ENCODE data around the gene GPC5. TPM values are rescaled to one million over a fixed set of nuclear protein-coding genes. Genes with fewer than 3 reads are reported as not detected.

GPC5 gene
- total RNA-seq, 1 experiment from 2014 or later, result not detected

DNA sequence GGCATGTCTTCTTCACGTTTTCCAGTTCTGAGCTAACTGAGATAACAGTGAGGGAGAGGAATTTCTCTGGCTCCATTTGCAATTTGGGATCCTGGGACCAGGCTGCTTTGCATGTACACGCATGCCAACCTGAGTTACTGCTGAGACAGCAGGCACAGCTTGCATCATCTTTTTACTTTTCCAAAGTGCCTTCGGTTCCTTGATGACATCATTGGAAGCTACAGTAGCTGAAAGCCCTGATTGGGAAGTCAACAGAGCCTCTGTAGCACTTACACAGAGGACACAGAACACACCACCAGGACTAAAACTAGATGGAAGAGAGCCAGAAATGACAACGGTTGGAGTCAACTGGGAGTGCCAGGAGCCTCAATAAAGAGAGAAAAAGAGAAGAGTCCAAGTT lies 1429.1 kb downstream of the GPC5 start:
- Mint-ChIP-seq H3K36me3 (ENCODE audit: insufficient read depth, unreplicated experiment) (no peaks in the 10 kb centered on the region), H3K27me3 (ENCODE audit: unreplicated experiment) (no peaks in the 10 kb centered on the region), H3K27ac (ENCODE audit: unreplicated experiment) (no peak overlapping the region), H3K9me3 (ENCODE audit: low read depth, unreplicated experiment) (peaks cover 3% of the 10 kb centered on the region), H3K4me3 (ENCODE audit: low read depth, unreplicated experiment) (no peak overlapping the region), H3K4me1 (ENCODE audit: low read depth, unreplicated experiment) (no peaks in the 10 kb centered on the region)
- CTCF ChIA-PET, result no interaction called here
- DNase-seq, result no peak
- intact Hi-C loops (cut with micrococcal nuclease; ENCODE audit: unreplicated experiment), result no loop called here
- TF ChIP-seq, protein P1, sequence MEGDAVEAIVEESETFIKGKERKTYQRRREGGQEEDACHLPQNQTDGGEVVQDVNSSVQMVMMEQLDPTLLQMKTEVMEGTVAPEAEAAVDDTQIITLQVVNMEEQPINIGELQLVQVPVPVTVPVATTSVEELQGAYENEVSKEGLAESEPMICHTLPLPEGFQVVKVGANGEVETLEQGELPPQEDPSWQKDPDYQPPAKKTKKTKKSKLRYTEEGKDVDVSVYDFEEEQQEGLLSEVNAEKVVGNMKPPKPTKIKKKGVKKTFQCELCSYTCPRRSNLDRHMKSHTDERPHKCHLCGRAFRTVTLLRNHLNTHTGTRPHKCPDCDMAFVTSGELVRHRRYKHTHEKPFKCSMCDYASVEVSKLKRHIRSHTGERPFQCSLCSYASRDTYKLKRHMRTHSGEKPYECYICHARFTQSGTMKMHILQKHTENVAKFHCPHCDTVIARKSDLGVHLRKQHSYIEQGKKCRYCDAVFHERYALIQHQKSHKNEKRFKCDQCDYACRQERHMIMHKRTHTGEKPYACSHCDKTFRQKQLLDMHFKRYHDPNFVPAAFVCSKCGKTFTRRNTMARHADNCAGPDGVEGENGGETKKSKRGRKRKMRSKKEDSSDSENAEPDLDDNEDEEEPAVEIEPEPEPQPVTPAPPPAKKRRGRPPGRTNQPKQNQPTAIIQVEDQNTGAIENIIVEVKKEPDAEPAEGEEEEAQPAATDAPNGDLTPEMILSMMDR (IDR thresholded peaks at IDR 0.05; ENCODE audit: unreplicated experiment), result no peak
- BruUV-seq (replicated peaks), result no TSS peak

DNA sequence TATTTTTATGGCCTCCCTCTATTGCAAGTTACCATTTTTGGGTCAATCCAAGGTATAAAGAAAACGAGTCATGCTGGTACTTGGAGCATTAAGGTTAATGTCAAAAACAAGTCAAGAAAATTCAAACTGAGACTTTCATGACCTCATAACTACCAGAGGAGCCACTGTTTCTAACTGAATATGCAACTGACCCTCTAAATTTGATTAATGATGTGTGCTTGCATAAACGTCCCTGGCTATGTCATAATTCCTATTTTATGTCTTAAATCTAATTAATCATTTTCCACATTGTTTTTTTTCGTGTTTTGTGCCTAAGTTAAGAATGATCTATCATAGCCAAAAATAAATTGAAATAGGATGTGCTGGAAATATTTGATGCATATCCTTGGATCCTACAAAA lies 1431.5 kb downstream of the GPC5 start:
- TF ChIP-seq, protein P1 (IDR thresholded peaks at IDR 0.05; ENCODE audit: unreplicated experiment), result no peak
- CTCF ChIA-PET, result no interaction called here
- no peak for DNase-seq
- H3K4me3 Mint-ChIP-seq (ENCODE audit: low read depth, unreplicated experiment), result no peak overlapping the region
- H3K9me3 Mint-ChIP-seq (ENCODE audit: low read depth, unreplicated experiment), result peaks cover 5% of the 10 kb centered on the region
- H3K4me1 Mint-ChIP-seq (ENCODE audit: low read depth, unreplicated experiment), result no peaks in the 10 kb centered on the region
- intact Hi-C loops (cut with micrococcal nuclease; ENCODE audit: unreplicated experiment), result no loop called here
- H3K36me3 Mint-ChIP-seq (ENCODE audit: insufficient read depth, unreplicated experiment), result no peaks in the 10 kb centered on the region
- no TSS peak for BruUV-seq (replicated peaks)
- H3K27me3 Mint-ChIP-seq (ENCODE audit: unreplicated experiment), result no peaks in the 10 kb centered on the region
- no peak overlapping the region for H3K27ac Mint-ChIP-seq (ENCODE audit: unreplicated experiment)

DNA sequence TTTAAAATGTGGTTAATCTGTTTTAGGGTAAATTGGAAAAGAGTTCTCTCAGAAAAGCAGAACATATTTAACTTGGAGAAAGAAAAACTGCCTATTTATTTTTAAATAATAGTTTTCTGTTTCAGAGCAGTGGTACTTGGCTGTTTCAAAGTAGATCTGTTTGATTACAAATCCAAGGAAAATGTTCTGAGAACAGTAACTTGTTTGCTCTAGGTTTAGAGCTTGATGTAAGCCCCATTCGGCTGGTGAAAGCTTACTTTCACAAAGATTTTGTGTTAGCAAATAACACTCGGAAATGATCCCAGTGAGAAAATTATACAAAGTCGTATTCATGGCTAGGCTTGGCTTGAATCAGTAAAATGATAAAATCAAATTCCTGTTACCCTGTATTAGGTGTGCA lies 1432.4 kb downstream of the GPC5 start:
- H3K4me1 Mint-ChIP-seq (ENCODE audit: low read depth, unreplicated experiment), result no peaks in the 10 kb centered on the region
- intact Hi-C loops (cut with micrococcal nuclease; ENCODE audit: unreplicated experiment), result no loop called here
- H3K27ac Mint-ChIP-seq (ENCODE audit: unreplicated experiment), result no peak overlapping the region
- H3K36me3 Mint-ChIP-seq (ENCODE audit: insufficient read depth, unreplicated experiment), result no peaks in the 10 kb centered on the region
- CTCF ChIA-PET, result no interaction called here
- DNase-seq, result no peak
- TF ChIP-seq, protein P1 (IDR thresholded peaks at IDR 0.05; ENCODE audit: unreplicated experiment), result no peak
- peaks cover 5% of the 10 kb centered on the region for H3K9me3 Mint-ChIP-seq (ENCODE audit: low read depth, unreplicated experiment)
- no peak overlapping the region for H3K4me3 Mint-ChIP-seq (ENCODE audit: low read depth, unreplicated experiment)
- no peaks in the 10 kb centered on the region for H3K27me3 Mint-ChIP-seq (ENCODE audit: unreplicated experiment)
- no TSS peak for BruUV-seq (replicated peaks)

DNA sequence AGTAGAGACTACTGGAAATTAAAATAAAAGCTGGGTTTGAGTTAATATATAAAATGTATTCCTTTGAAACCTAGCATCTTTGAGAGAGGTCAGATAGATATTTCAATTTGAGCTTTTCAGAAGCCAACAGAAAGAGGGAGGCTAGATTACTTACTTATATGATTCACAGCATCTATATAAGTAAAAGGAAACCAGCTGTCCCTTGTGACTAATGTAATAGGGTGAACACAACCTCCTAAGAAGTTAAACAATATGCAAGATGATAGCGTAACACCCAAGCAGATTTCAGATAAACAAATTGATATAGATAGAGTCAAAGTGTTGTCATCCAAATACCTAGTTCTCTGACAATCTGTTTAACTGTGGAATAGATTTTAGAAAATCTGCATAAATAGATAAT lies 1434.7 kb downstream of the GPC5 start:
- peaks cover 2% of the 10 kb centered on the region for H3K9me3 Mint-ChIP-seq (ENCODE audit: low read depth, unreplicated experiment)
- no TSS peak for BruUV-seq (replicated peaks)

More for the DNA sequence above, 1434.7 kb downstream of the GPC5 start:
- Mint-ChIP-seq H3K36me3 (ENCODE audit: insufficient read depth, unreplicated experiment) (no peaks in the 10 kb centered on the region), H3K4me1 (ENCODE audit: low read depth, unreplicated experiment) (no peaks in the 10 kb centered on the region), H3K4me3 (ENCODE audit: low read depth, unreplicated experiment) (no peak overlapping the region), H3K27ac (ENCODE audit: unreplicated experiment) (no peak overlapping the region), H3K27me3 (ENCODE audit: unreplicated experiment) (no peaks in the 10 kb centered on the region)
- intact Hi-C loops (cut with micrococcal nuclease; ENCODE audit: unreplicated experiment), result no loop called here
- CTCF ChIA-PET, result no interaction called here
- TF ChIP-seq, protein P1 (IDR thresholded peaks at IDR 0.05; ENCODE audit: unreplicated experiment), result no peak
- DNase-seq, result no peak
